Prostate gland (tissue), 2 donors: ENCODE results near the gene IREB2.

Source experiments
- CTCF ChIP-seq, 4 experiments: fragments of 200-600 bp in 2 of 4; fragments of 450-650 bp in 2 of 4; sonication (generic) in 2 of 4; IDR thresholded peaks; 1 replicate in 3 of 4; 2 replicates in 1 of 4; pipeline ENCODE4 v1.5.1; 2016 to 2019; ENCODE audit warnings: antibody characterized with exemption in 4 of 4, mild to moderate bottlenecking in 2 of 4, moderate library complexity in 2 of 4
- POLR2A ChIP-seq: fragments of 450-650 bp; IDR thresholded peaks from one replicate; pipeline ENCODE4 v1.6.1; 2016; ENCODE audit warnings: antibody characterized with exemption, mild to moderate bottlenecking

DNA sequence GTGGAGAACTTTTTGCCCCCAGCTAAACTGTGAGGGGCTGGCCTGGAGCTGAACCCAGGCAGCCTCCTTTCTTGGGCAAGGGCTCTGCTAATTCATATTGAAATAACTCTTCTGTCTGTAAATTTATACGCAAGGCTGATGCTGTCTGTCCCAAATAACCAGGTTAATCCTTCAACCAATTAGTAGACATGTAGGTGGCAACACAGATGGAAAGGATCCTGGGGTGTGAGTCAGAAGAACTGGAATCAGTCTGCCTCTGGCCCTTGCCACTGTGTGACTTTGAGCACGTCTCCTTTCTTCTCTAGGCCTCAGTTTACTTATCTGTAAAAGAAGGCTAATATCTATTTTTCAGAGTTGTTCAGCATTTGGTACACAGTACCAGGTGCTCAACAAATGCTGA, 48.3 kb upstream of the IREB2 start:
- no peak for TF ChIP-seq CTCF (IDR thresholded peaks at IDR 0.05)
- no peak for TF ChIP-seq POLR2A
